Activated T-helper 9 cell treated with anti-CD3 and anti-CD28 coated beads, Interleukin-2, amount 50 U/mL, for 16 hours (primary cell): ENCODE measurements around the gene PDGFA.

Source experiments
- DNase-seq: peaks from one replicate; pipeline ENCODE4 v3.0.0-alpha.2; 2020; ENCODE audit warnings: low read depth

Gene PDGFA

GRCh38 chr7:516606-517456 lies 2.8 kb downstream of the PDGFA start:
- DNase-seq: no peak

GRCh38 chr7:516216-516605 lies 3.4 kb downstream of the PDGFA start:
- DNase-seq: no peak

- no peak for DNase-seq
Measured at GRCh38 chr7:515628-516027, 4.0 kb downstream of the PDGFA start.

GRCh38 chr7:514651-515598 lies 4.7 kb downstream of the PDGFA start:
- DNase-seq: no peak

GRCh38 chr7:514242-514641 lies 5.4 kb downstream of the PDGFA start:
- DNase-seq: no peak

GRCh38 chr7:513521-514166 lies 6.0 kb downstream of the PDGFA start:
- DNase-seq: no peak

GRCh38 chr7:512541-513311 lies 6.9 kb downstream of the PDGFA start:
- no peak for DNase-seq

GRCh38 chr7:512146-512510 lies 7.5 kb downstream of the PDGFA start:
- DNase-seq: no peak

- DNase-seq: no peak
Measured at GRCh38 chr7:511476-512145, 8.0 kb downstream of the PDGFA start.

- DNase-seq: no peak
Measured at GRCh38 chr7:510782-511281, 8.8 kb downstream of the PDGFA start.

GRCh38 chr7:510131-510481 lies 9.5 kb downstream of the PDGFA start:
- no peak for DNase-seq

GRCh38 chr7:509426-510130 lies 10.1 kb downstream of the PDGFA start:
- DNase-seq: no peak

- no peak for DNase-seq
Measured at GRCh38 chr7:508461-509170, 11.0 kb downstream of the PDGFA start.

GRCh38 chr7:507623-508300 lies 11.9 kb downstream of the PDGFA start:
- DNase-seq: no peak

- no peak for DNase-seq
Measured at GRCh38 chr7:506921-507622, 12.6 kb downstream of the PDGFA start.

GRCh38 chr7:506391-506831 lies 13.2 kb downstream of the PDGFA start:
- no peak for DNase-seq

- no peak for DNase-seq
Measured at GRCh38 chr7:505171-505570, 14.5 kb downstream of the PDGFA start.
